IPS-20b (cell line): ENCODE data around the gene RARB.

Experiments
- H3K27ac ChIP-seq: one replicate; pipeline ENCODE4 v1.5.1; 2013; ENCODE audit warnings: low read length
- H3K27me3 ChIP-seq: 2 replicates; pipeline ENCODE4 v1.6.1; 2013; ENCODE audit warnings: mild to moderate bottlenecking, low read length, inconsistent platforms; ENCODE audit not compliant: insufficient read depth
- H3K36me3 ChIP-seq: 2 replicates; pipeline ENCODE4 v1.6.1; 2013; ENCODE audit warnings: low read depth, mild to moderate bottlenecking, inconsistent platforms, low read length, moderate library complexity; ENCODE audit not compliant: insufficient read depth
- H3K4me1 ChIP-seq: 2 replicates; pipeline ENCODE4 v1.6.1; 2013; ENCODE audit warnings: mild to moderate bottlenecking, control low read depth, inconsistent platforms, low read length, moderate library complexity; ENCODE audit not compliant: insufficient read depth
- H3K4me3 ChIP-seq: 2 replicates; pipeline ENCODE4 v1.5.1; 2013; ENCODE audit warnings: mild to moderate bottlenecking, low read length, inconsistent platforms
- H3K9ac ChIP-seq: 2 replicates; pipeline ENCODE4 v1.6.1; 2013; ENCODE audit warnings: low read depth, mild to moderate bottlenecking, inconsistent platforms, low read length, moderate library complexity
- H3K9me3 ChIP-seq: 2 replicates; pipeline ENCODE4 v1.6.1; 2013; ENCODE audit warnings: mild to moderate bottlenecking, low read depth, low read length, inconsistent platforms; ENCODE audit not compliant: insufficient read depth

RARB gene

GRCh38 chr3:25427942-25428788 is at the start of gene RARB:
Gene RARB (plus strand): TSS chr3:25428263. CDS start chr3:25428732, 469 bp downstream.
- Histone ChIP-seq H3K27ac (no peak within 1 kb of the TSS), H3K9ac (peak within 1 kb of the TSS; percentile 17; the same call in 1 of the 2 replicates), H3K4me1 (peaks cover 41% of the 10 kb centered on the region), H3K36me3 (no peaks in the 10 kb centered on the region), H3K9me3 (no peaks in the 10 kb centered on the region), H3K4me3 (peak within 1 kb of the TSS; percentile 71), H3K27me3 (peaks cover 24% of the 10 kb centered on the region)

- Histone ChIP-seq H3K4me1 (no peaks in the 10 kb centered on the region), H3K27ac (no peak overlapping the region), H3K9me3 (no peaks in the 10 kb centered on the region)
These were observed 49.2 kb upstream of the RARB start for GRCh38 chr3:25378786-25379311.

GRCh38 chr3:25380222-25380739 is 47.8 kb upstream of the RARB start:
- no peaks in the 10 kb centered on the region for H3K4me1 ChIP-seq
- H3K27ac ChIP-seq = no peak overlapping the region
- H3K4me3 ChIP-seq = no peak overlapping the region
- H3K9me3 ChIP-seq = no peaks in the 10 kb centered on the region
- no peak overlapping the region for H3K9ac ChIP-seq
- no peaks in the 10 kb centered on the region for H3K27me3 ChIP-seq
- H3K36me3 ChIP-seq = no peaks in the 10 kb centered on the region

More at GRCh38 chr3:25378786-25379311, 49.2 kb upstream of the RARB start:
- Histone ChIP-seq H3K27me3 (no peaks in the 10 kb centered on the region), H3K9ac (no peak overlapping the region), H3K36me3 (no peaks in the 10 kb centered on the region), H3K4me3 (no peak overlapping the region)

GRCh38 chr3:25381083-25381482 is 47.0 kb upstream of the RARB start:
- Histone ChIP-seq H3K36me3 (no peaks in the 10 kb centered on the region), H3K27me3 (no peaks in the 10 kb centered on the region), H3K9me3 (no peaks in the 10 kb centered on the region), H3K4me1 (no peaks in the 10 kb centered on the region), H3K4me3 (no peak overlapping the region), H3K9ac (no peak overlapping the region), H3K27ac (no peak overlapping the region)

GRCh38 chr3:25384471-25384870 is 43.6 kb upstream of the RARB start:
- Histone ChIP-seq H3K27ac (no peak overlapping the region), H3K9ac (no peak overlapping the region), H3K4me3 (no peak overlapping the region), H3K4me1 (no peaks in the 10 kb centered on the region), H3K27me3 (no peaks in the 10 kb centered on the region), H3K9me3 (no peaks in the 10 kb centered on the region), H3K36me3 (no peaks in the 10 kb centered on the region)

- H3K36me3 ChIP-seq = no peaks in the 10 kb centered on the region
- no peak overlapping the region for H3K9ac ChIP-seq
- no peak overlapping the region for H3K4me3 ChIP-seq
- H3K27me3 ChIP-seq = no peaks in the 10 kb centered on the region
- no peak overlapping the region for H3K27ac ChIP-seq
- no peaks in the 10 kb centered on the region for H3K4me1 ChIP-seq
- no peaks in the 10 kb centered on the region for H3K9me3 ChIP-seq
These were observed 42.1 kb upstream of the RARB start for GRCh38 chr3:25385807-25386460.

GRCh38 chr3:25386686-25387255 is 41.3 kb upstream of the RARB start:
- H3K4me1 ChIP-seq = no peaks in the 10 kb centered on the region
- H3K27ac ChIP-seq = no peak overlapping the region
- no peaks in the 10 kb centered on the region for H3K9me3 ChIP-seq
- H3K27me3 ChIP-seq = no peaks in the 10 kb centered on the region
- no peak overlapping the region for H3K9ac ChIP-seq
- H3K4me3 ChIP-seq = no peak overlapping the region
- H3K36me3 ChIP-seq = no peaks in the 10 kb centered on the region

GRCh38 chr3:25390605-25391004 is 37.5 kb upstream of the RARB start:
- no peaks in the 10 kb centered on the region for H3K4me1 ChIP-seq
- no peak overlapping the region for H3K9ac ChIP-seq
- no peak overlapping the region for H3K27ac ChIP-seq
- H3K4me3 ChIP-seq = no peak overlapping the region
- no peaks in the 10 kb centered on the region for H3K27me3 ChIP-seq
- no peaks in the 10 kb centered on the region for H3K36me3 ChIP-seq
- H3K9me3 ChIP-seq = no peaks in the 10 kb centered on the region

GRCh38 chr3:25396251-25396650 is 31.8 kb upstream of the RARB start:
- no peak overlapping the region for H3K27ac ChIP-seq
- no peaks in the 10 kb centered on the region for H3K9me3 ChIP-seq
- no peaks in the 10 kb centered on the region for H3K4me1 ChIP-seq
- H3K36me3 ChIP-seq = no peaks in the 10 kb centered on the region
- H3K9ac ChIP-seq = no peak overlapping the region
- no peaks in the 10 kb centered on the region for H3K27me3 ChIP-seq
- no peak overlapping the region for H3K4me3 ChIP-seq

- Histone ChIP-seq H3K27me3 (no peaks in the 10 kb centered on the region), H3K9ac (no peak overlapping the region), H3K4me3 (no peak overlapping the region), H3K4me1 (no peaks in the 10 kb centered on the region), H3K27ac (no peak overlapping the region), H3K9me3 (no peaks in the 10 kb centered on the region), H3K36me3 (no peaks in the 10 kb centered on the region)
These were observed 31.4 kb upstream of the RARB start for GRCh38 chr3:25396686-25397085.

- H3K4me3 ChIP-seq = no peak overlapping the region
- no peaks in the 10 kb centered on the region for H3K27me3 ChIP-seq
- no peaks in the 10 kb centered on the region for H3K9me3 ChIP-seq
- H3K9ac ChIP-seq = no peak overlapping the region
- H3K4me1 ChIP-seq = no peaks in the 10 kb centered on the region
- no peak overlapping the region for H3K27ac ChIP-seq
- H3K36me3 ChIP-seq = no peaks in the 10 kb centered on the region
These were observed 30.9 kb upstream of the RARB start for GRCh38 chr3:25397150-25397549.
